NCI-H526 (cell line): ENCODE data around the gene TWIST2.

Experiments used
- DNase-seq, 2 experiments: peaks; one replicate each; lab custom pipeline; 2025; lab: John Stamatoyannopoulos, UW

The TWIST2 gene

DNA sequence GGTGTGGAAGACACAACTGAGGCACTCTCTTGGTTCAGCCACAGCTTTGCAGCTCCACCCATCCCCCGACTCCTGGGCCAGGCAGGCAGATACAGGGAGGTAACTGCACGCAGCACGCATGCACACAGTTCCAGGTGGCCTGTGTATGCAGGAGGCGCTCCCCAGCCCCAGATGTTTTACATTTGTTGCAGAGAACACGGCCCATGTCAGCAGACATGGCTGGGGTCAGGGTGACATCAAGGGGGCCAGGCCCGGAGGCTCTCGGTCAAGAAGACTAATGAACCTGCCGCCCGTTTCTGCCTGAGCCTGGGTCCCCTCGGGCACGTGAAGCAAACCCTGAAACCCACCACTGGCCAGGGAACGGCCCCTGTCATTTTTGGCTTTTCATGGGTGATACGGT, 57.3 kb downstream of the TWIST2 start:
- no peak for DNase-seq

DNA sequence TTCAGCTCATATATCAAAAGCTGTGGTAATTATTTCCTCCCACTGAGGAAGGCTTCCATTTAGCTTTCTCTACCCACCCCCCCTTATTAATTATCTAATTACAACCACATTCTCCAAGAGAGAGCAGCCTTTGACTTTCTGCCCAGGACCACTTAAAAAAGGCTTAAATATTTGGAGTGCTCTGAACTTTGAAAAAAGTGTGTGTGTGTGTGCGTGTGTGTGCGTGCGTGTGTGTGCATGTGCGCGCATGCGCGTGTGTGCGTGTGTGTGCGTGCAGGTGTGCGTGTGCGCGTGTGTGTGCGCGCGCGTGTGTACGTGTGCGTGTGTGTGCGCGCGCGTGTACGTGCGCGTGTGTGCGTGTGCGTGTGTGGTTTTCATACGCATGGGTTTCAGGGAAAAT, 57.8 kb downstream of the TWIST2 start:
- no peak for DNase-seq

DNA sequence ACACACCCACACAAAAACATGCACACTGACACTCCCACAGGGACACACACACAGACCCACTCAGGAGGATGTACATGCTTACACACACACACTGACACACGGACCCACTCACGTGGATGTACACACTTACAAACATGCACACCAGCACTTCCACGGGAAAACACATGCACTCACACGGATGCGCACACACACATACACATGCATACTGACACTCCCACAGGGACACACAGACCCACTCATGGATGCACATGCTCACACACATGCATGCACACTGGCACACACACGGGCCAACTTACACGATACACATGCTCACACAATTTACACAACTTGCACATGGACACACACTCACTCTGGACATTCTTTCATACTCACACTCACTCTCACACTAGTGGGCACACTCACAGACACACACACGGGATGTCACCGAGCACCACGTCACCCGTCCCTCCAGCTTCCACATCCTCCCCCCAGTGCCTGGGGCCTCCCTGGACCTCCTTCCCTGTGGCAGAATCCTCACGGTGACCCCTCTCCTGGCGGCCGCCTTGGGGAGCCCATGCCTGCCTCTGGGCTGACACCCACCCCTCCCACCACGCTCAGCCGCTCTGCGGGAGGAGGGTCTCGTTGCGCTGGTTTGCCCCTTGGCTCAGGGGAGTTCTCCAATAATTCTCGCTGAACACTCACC, 58.5 kb downstream of the TWIST2 start:
- no peak for DNase-seq

DNA sequence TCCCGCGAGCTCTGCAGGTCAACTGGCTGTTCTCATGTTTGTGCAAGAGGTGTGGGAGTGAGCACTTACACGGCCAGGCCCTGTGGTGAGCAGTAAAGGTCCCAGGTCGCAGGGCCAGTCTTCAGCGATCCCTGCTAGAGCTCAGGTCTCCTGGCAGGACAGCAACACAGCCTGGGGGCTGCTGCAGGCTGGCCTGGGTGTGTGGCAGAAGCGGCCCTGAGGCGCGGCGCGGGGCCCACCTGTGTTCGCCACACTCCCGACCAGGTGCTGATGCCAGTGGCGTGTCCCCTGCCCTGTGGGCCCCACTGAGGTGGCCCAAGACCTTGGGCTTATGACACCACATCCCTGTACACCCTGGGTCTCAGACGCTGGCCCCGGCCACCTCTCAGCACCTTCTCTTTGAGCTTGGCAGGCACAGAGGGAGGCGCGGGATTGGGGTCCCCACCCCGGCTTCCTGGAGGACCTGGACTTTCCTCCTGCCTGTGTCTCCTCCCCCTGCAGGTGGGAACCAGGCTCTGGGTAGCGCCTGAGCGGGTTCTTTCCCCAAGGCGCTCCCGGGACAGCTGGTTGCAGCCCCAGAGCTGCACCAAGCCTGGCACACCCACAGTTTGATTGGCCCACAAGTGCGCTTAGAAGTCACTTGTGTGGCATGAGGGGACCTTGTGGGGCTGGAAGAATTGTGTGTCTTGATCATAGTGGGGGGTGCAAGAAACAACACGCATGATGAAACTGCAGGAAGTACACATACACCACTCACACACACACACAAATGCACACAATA, 59.2 kb downstream of the TWIST2 start:
- DNase-seq = peak in 1 of 2 experiments; percentile 41

DNA sequence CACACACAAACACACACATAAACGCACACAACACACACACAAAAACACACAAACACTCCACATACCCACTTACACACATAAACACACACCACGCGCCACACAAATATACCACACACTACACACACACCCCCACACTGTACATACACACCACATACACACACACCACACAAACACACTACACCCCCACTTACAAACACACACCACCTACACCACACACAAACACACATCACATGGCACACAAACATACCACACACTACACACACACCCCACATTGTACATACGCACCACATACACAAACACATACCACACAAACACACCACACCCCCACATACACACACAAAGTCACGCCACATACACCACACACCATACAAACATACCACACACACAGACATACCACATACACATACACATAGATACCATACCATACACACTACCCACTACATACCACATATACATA, 59.9 kb downstream of the TWIST2 start:
- DNase-seq = no peak

DNA sequence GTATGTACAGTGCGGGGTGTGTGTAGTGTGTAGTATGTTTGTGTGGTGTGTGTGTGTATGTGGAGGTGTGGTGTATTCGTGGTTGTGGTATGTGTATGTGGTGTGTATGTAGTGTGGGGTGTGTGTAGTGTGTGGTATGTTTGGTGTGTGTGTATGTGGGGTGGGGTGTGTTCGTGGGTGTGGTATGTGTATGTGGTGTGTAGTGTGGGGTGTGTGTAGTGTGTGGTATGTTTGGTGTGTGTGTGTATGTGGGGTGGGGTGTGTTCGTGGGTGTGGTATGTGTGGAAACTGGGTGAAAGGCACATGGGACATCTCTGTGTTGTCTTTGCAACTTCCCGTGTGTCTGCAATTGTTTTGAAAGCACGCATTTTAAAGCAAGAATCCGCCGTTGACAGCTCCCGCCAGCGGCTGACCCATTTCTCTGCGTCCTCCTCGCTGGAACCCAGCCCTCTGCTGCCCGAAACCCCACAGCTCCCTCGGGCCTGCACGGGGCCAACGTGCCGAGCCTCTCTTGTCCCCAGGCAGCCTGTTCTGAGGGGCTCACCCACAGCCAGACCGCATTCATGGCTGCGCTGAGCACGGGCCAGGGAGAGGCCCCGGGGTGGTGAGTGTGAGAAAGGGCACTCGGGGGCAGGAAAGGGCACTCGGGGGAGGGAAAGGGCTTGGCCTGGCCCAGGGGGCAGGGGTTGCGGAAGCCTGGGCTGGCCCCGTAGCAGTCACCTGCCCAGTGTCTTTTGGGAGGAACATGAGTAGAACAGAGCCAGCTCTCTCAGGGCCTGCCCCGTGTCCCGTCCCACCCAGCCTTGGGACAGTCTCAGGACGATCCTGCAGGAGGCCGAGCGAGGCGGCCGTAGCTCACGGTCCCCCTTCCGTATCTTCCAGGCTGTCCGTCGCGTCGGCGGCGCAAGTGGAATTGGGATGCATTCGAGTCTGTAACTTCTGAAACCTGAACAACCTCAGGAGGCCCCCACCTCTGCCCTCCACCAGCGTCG, 61.4 kb downstream of the TWIST2 start:
- peak in 1 of 2 experiments; percentile 20 for DNase-seq

DNA sequence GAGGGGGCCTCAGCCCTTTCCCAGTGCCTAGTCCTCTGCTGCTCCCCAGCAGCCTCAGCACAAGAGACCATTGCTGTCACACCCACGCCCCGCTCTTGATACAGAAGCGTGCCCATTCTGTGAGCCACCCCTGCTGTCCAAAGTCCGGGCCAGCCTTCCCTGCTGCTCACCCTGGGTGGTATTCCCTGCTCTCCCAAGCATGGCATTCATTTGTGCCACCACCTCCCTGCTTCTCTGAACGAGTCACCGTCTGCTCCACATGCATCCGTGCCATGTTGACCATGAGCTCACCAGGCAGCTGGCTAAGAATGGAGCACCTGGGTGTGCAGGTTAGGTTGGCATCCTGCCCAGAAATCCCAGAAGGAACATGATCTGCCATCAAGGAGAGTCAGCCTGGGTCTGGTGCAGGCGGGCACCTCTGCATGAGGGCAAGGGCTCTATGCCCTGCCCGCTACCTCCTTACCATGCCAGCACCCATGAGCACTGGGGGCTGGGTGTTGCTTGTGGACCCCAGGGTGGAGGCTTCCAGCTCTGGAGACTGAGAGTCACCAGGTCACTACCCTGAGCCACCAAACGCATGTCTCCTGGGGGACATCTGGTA, 63.0 kb downstream of the TWIST2 start:
- DNase-seq = no peak

DNA sequence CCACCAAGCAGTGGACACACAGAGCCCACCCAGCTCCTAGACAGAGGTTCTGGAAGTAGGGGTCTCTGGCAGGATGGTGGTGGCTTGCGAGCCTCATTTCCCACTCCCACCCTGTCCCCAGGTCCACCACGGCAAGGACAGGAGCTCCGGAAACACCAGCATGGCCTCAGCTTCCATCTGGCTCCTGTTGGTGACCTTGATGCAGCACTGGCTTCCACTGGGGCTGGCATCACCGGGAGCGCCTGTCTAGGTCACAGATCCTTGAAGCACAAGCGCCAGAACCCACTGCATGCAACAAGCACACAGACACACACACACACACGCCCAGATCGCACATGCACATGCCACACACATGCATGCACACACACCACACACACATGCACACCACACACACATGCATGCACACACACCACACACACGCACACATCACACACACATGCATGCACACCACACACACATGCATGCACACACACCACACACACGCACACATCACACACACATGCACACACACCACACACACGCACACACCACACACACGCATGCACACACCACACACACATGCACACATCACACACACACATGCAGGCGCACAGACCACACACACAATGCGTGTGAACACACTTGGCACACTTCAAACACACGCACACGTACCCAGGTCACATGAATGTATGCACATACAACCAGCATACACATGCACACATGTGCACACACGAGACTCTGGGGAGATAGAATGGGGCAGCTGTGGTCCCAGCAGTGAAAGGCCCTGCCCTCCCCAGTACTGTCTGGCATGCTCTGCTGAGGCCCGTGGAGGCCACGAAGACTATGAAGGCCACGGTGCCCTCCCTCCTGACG, 63.7 kb downstream of the TWIST2 start:
- DNase-seq = no peak

DNA sequence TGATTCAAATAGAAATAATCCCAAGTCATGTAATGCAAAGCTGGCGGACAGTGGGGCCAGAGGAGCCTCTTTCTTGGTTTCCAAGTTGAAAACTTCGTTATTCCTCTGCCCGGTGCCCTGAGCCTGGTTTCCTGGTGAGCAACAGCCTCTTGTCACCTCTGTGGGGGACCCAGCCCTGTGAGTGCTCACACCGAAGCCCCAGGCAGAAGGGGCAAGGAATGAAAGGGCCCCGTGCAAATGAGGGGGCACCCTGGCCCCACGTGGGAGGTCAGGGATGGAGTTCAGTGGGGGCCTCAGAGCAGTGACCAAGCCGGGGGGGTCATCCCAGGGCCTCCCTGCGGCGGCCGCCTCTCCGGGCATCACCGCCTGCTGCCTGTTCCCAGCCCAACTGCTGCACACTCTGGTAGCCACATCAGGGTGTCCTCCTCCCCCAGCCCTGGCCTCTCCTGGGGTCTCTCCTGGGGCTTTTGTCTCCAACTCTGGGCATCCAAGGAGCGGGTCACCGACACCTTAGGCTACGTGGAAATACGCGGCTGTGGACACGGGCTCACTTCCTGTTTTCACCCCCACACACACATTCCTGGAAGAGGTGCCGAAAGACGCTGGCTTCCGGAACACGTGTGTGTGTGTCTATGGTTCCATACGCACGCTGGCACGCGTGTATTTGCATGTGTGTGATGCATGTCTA, 64.5 kb downstream of the TWIST2 start:
- DNase-seq = no peak

DNA sequence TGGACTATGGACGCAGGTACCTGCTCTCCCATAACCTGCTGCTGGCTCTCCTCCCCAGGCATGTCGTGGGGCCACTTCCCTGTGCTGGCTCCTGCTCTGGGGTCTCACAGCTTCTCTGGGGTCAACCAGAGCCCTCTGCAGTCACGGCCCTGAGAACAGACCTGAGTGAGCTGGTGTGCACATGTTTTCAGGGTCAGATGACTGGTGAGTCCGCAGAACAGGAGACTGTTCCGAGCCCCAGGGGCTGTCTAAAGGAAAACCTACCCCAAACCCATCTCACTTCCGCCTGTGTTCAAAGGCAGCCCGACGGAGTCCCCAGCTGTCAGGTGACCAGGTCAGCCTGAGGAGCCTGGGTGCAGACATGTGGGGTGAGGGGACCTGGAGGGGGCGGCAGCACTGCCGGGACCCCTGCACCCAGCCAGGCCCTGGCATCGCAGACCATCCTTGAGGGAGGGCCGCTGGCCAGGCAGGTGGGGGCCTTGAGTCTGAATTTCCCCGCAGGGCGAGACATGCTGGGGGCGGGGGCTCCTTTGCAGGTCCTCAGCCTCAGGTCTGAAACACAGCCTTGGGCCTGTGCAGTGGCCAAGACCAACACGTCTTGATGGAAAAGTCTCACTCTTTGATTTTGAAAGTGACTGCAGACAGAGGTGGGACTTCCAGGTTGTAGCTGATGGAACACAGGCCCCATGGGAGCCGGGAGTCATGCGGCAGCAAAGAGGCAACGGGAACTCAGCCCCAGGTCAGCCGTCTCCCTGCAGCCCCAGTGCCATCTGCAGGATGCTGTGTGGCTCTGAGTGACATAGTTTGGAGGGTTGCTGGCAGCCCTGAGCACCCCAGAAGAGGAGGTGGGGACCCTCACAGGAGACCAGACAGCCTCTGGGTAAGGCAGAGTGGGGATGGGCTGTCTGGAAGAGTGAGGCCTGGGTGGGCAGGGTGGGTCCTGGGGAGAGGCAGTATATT, 65.3 kb downstream of the TWIST2 start:
- peak in 1 of 2 experiments; percentile 28 for DNase-seq

DNA sequence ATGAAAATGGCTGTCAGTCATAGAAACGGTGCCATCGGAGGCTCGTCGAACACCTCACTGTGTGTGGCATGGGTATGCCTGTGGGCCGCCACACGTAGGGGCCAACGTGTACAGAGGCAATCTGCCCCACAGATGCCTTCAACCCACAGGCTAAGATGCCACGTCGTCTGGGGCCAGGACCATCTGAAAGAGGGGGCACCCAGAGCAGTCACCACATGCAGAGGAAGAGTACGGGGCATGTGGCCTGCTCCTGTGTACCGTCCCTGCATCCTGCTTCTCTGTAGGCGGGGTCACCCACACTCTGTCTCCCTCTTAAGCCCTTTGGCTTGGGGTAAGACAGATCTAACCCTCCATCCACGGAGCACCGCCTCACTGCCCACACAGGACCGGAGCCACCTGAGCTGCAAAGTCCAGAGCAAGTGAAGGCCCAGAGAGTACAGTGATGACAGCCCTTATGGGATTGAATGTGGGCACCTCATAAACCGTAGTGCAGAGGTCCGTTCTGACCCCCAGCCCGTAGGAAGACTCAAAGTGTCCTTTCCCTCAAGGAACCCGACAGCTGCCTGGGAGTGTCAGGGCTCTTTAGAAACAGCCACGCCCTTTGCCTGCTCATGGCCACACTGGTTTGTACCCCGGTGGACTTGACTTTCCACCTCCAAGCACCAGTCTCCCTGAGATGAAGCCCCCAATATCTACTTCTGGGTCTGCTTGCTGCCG, 66.2 kb downstream of the TWIST2 start:
- no peak for DNase-seq

DNA sequence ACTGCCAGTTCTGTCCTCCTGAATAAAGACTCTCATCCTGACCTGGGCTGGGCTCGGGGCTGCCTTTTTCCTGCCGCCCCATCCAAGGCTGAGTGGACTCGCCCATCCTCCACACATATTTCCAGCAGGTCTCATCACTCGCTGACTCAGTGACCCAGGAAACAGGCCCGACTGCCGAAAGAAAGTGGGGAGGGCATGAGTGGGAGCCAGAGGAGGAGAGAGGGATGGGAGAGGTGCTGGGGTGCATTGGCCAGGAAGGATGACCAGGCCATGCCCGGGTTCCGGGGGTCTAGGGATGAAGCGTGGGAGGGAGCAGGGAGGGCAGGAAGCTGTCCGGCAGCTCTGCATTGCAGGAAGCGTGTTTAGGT, 66.7 kb downstream of the TWIST2 start:
- no peak for DNase-seq

DNA sequence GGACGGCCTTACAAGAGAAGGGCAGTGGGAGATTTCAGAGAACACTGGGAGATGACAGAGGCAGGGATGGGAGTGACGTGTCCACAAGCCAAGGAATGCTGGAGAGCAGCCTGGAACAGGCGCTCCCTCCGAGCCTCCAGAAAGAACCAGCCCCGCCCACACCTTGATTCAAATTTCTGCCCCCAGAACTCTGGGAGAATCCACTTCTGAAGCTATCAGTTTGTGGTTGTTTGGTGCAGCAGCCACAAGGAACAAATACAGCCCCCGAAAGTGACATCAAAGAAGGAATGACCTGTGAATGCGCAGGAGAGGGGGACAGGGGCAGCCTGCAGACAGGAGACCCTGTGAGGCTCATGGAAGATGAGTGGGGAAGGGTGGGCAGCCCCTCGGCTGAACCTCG, 67.3 kb downstream of the TWIST2 start:
- DNase-seq = no peak

DNA sequence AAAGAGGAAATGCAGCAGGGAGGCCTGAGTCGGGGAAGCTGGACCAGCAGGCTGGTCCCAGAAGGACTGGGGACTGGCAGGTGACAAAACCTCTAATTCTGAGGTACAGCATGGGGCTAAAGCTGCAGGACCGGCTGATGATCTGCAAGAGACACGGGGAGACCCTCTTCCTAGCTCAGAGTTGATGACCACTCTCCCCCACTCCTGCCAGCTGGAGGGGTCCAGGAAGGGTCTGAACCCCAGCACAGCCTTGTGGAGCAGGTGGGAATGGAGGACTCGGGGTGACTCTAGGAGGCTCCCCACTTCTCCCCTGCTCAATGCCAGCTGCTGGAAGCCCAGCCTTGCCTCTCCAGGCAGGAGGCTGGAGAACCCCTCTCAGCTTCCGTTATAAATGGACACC, 67.7 kb downstream of the TWIST2 start:
- DNase-seq = no peak

DNA sequence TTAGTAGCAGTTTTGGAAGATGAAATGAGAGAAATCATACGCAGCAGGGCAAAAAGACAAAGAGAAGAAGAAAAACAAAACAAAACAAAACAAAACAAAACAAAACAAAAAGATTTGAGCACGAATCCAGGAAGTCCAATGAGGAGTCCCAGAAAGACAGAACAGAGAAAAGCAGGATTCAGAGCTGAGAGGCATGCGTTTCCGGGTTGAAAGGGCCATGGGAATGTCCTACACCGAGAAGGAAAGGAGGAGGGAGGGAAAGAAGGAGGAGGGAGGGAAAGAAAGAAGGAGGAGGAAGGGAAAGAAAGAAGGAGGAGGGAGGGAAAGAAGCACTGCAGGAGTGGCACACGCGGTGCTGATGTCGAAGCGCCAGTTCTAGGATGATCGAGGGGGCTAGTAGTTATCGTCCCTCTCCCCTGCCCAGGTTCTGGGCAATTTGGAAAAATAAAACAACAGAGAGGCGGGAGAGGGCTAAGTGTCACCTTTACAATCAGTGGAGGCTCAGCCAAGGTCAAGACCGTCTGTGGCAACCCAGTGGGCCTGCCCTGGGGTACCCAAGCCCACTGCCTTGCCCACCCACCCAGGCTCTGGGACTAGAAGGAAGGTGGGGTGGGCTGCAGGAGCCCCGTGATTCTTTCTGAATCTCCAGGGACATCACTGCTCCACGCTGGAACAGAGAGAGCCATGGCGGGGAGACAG, 68.4 kb downstream of the TWIST2 start:
- no peak for DNase-seq

DNA sequence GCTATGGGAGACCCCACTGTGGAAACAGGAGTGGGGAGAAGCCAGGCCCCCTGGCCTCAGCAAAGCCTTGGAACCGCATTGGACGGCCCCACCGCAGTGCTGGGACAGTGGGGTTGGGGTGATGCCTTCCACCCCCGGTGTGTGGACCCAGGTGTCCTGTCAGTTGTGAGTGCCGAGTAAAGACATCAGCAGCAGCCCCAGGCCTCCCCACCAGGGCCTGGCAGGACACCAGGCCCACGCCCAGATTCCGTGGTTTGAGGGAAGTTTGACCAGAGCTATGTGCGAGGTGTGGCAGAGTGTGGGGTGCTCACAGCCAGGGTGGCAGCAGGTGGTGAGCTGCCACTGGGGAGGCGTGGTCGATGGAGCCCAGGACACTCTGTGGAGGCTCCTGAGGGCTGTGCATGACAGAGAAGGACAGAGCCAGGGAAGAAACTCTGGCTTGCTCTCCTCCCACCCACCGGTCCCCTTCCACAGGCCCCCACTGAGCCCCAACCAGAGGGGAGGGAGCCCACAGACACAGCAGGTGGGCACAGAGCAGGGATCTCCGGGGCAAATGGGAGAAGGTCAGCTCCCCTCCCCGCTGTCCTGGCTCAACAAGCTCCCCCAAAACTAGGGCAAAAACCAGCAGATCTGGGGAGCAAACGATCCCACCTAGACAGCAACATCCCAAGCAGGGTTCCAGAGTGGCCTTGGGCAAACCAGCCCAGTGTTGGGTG, 69.1 kb downstream of the TWIST2 start:
- DNase-seq = no peak

DNA sequence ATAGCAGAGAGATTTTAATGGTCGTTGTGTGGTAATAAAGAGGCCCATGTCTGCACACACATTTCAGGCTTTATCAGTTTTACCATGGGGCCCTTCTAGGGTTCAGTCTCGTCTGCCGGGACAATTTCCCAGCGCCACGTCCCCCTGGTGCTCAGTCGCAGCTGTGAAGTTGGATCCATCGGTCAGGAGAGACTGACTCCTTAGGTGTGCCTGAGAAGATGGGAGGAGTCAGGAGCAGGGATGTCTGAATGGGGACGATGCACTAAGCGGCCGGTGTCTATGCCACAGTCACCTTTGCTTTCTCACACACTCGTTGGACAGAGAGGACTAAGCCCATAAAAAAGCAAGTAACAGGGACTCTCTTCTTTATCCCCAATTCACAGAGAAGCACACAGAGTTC, 71.4 kb downstream of the TWIST2 start:
- DNase-seq = no peak
